Measurements from ENCODE around the gene CDH4.

CDH4 gene

GRCh38 chr20:61594198-61594597 lies 342.1 kb downstream of the CDH4 start:
- no peak for DNase-seq

DNA sequence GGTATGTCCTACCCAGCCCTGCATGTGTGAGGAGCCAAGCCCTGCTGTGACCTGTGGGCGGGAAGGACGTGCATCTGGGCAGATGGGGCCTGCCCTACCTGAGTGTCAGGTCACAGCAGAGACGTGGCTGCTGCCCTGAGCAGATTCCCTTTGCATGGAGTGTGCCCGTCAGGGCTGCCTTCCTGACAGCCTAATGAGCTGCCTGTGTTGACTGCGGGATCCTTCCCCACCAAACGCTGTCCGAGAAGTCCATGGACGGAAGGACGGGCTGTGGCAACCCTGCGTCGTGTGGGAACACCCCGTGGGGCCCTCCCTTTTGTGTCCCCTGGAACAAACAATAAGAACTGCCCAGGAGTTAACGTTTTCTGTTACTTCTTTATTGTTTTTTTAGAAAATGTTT lies 343.2 kb downstream of the CDH4 start:
- no peak for DNase-seq

DNA sequence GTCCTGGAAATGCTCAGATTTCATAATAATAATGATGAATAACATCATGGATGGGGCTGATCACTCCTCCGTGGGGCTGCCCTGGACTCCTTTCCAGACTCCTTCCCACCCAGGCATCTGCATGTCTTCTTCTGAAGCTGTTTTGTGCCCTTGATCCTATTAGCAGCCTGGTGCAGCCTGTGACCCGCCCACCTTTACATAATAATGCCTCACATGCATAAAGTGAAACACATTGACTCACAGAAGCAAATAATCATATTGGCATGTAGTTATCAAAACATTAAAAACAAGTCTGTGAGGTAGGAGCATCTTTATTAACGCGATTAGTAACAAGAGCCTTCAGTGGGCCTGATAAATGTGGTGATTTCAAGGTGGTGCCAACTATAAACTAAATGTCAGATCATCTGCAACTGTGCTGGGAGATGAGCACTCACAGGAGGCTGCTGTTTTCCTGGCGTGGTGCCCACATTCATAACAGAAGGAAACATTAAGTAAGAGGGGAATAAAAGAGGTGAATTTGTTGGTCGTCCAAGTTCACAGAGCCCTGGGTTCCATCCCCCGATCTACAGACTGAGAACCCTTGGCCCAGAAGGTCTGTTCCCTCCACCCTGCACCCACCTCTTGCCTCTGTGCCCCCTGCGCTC lies 344.7 kb downstream of the CDH4 start:
- no peak for DNase-seq

- no peak for DNase-seq
These were observed 345.9 kb downstream of the CDH4 start for GRCh38 chr20:61597996-61598395.

- no peak for DNase-seq
These were observed 346.5 kb downstream of the CDH4 start for GRCh38 chr20:61598586-61598985.

DNA sequence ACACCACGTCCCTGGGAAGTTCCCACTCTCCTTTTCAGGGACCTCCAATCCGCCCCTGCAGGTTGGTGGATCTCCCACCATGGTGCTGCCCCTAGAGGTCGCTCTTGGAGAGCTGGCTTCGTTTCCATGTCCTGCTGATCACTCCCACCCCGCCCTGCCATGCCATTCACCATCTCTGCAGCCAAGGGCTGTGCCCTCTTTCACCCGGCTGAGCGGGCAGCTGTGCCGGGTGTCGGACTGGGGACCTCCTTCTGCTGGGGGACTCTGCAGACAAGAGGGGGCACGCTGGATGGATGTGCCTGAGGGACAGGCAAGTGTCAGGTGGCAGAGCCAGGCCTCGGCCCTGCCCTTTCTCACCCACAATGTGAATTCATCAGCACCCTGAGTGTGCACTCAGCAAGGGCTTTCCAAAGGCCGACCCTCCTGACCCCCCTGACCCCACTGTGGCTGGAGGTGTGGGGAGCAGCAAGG lies 347.0 kb downstream of the CDH4 start:
- no peak for DNase-seq

- DNase-seq, result no peak
These were observed 347.5 kb downstream of the CDH4 start for GRCh38 chr20:61599541-61599992.

DNA sequence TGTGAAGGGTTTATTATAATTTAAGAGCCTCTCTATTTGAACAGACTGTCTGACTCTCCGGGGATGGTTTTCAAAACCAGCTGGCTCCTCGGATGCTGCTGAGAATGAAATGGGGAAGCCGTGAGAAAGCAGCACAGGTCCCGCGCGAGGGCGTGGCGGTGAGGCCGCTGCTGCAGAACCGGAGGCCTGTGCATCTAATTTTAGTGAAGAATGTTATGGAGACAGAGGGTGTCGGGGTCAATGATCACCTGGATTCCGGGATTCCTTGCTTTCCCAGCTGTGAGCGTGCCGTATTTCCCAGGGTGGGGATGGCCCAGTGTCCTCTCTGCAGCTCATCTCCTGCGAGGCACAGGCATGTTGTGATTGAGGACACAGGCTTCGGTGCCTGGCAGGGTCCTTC lies 348.0 kb downstream of the CDH4 start:
- DNase-seq, result no peak

DNA sequence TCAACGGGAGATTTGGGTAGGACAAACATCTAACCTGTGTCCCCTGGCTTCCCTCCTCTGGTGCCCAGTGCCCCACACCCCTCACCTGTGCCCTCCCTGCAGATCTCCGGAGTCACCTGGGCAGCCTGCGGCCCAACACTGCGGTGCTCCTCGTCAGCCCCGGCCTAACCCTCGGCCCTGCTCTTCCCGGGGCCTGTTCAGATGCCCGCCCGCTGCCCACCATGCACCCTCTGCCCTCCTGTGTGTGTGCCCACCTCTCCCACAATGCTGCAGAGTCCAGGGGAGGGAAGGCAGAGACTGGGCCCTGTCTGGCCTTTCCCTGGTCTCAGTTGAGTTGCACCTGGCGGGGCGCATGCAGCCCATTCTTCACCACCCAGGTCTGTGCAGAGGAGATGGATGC lies 349.3 kb downstream of the CDH4 start:
- DNase-seq, result no peak

DNA sequence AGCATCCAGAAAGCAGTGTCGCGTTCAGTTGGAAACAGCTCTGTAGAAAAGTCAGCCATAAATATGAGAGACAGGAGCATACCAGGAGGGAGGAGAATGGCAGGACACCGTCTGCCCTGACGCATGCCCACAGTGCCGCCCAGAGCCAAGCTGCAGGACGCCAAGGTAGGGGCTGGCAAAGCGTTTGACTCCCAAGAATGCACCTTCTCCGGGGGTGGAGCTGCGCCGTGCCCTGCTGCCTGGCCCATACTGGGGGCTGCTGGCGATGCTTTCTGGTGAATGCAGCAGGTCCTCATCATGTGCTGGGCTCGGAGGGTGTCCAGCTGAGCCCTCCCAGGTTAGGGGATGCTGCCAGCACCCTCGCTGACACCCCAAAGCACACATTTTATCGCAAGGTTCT lies 349.8 kb downstream of the CDH4 start:
- DNase-seq, result no peak

DNA sequence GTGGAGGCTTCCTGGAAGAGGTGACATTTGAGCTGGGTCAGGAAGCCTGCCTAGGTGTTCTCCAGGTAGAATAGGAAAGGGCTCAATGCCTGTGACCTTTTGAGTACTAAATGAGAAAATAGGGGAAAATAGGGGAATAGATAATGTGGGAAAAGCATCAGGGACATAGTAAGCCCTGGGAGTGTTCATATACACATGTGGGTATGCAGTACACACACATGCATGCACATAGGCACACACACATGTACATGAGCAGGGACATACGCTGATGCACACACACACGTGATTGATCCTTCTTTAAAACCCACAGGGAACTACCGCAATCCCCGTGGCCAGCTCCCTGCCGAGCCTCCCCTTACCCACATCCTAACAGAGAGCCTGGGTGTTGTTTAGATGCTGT lies 351.7 kb downstream of the CDH4 start:
- no peak for DNase-seq

DNA sequence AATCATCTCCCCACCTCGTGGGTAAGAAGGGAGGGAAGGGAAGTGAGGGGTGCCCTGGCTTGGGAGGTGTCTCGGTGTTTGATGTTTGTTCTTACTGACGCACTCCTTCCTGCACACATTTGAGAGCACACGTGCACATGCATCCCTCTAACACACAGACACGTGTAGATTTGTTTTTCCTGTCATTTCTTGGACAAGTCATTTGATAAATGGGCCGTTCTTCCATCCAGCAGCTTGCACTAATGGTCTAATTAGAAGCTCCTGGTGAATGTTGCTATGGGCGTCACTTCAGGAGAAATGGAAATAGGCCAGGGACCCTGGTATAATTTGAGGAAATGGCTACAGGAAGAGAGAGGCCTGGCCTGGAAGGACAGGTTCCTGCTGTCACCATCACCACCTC lies 352.5 kb downstream of the CDH4 start:
- no peak for DNase-seq

- DNase-seq, result no peak
These were observed 353.2 kb downstream of the CDH4 start for GRCh38 chr20:61605283-61605682.

DNA sequence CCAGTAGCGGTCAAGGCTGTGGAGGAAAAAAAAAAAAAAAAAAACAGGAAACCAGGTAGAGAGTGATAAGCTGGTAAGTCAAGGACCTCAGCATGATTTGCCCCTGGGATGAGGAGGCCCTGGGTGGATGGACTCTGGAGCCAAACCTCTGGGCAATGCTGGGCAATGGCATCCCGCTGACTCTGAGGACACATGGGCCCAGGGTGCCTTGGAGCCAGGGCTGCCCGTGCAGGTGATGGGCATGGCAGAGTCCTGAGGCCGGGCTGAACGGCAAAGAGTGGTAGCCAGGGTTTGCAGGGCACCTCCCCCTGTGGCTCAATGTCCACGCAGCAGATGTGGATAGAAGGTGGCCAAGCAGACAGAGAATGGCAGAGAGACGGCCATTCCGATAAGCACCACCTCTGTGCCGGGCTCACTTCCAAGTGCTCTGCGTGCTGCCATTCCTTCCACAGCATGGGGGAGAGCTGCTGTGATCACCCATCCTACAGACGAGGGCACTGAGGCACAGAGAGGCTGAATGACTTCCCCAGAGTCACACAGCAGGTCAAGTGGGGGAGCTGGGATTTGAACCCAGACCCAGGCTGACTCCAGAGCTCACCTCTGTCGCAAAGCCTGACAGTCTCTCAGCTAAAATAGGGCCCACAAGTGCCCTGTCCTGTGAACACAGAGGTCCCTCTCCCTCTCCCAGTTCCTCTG lies 353.9 kb downstream of the CDH4 start:
- DNase-seq, result no peak

- no peak for DNase-seq
These were observed 356.4 kb downstream of the CDH4 start for GRCh38 chr20:61608275-61609085.

- no peak for DNase-seq
These were observed 357.4 kb downstream of the CDH4 start for GRCh38 chr20:61609461-61609860.

GRCh38 chr20:61611401-61612180 lies 359.5 kb downstream of the CDH4 start:
- no peak for DNase-seq

DNA sequence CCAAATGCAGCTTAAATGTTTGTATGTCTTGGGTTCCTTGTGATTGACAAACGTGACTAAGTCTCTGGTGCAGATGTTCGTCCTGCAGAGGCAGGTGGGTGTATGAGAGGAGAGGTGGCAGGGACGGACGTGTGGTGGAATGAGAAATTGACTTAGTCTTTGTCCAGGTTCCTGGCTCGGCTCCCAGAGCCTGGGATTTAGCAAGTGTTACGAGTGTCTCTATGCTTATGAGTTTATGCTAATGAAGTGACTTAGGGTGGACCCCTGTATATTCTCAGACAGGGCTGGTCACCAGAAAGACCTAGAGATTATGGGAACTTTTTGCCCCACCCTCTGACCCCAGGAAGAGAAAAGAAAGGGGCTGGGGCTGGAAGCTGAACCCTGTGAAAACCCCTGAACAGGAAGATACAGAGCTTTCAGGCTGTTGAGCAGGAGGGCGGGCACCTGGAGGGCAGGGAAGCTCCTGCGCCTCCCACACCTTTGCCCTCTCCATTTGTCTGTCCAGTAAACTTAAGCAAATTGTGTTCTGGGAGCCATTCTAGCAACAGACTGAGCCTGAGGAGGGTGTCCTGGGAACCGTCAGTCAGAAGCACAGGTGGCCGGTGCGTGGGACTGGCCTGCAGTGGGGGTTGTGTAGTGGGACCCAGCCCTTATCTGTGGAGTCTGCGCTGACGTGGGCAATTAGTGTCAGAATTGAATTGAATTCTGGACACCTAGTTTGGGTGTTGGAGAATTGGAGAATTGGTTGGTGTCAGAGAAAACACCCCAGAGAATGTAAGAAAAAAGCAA lies 362.1 kb downstream of the CDH4 start:
- DNase-seq, result no peak

DNA sequence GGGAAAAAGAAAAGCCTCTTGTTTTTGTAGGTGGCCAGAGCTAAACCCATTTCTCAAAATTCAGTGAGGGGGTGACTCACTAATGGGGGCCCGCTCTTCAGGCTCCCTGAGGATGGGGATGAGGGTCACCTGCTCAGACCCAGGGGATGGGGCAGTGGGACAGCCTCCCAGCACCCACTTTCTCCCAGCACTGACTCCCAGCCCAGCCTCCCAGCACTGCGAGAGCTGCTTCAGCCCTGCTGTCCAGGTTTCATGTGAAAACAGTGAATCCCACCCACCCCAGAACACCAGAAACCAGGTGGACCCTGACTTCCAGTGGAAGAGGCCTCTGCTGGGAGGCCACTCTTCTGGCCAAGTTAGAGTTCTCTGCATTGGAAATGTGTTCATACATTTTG lies 362.6 kb downstream of the CDH4 start:
- DNase-seq, result no peak

DNA sequence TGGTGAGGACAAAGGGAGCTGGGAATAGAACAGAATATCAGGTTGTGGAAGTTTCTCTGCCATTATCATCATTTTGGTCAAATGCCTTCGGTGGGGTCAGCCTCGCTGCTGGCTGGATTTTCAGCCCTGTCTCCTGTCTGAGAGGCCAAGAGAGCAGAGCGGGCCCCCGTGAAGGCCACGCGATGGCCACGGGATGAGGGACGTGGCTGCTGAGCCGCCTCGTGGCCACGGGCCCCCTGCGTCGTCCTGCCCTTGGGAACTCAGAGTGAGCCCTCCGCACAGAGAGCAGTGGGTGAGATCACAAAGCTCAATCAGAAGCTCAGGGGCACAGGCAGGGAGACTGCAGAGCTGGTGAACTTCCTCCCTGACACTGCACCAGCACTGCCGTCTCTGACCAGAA lies 363.7 kb downstream of the CDH4 start:
- DNase-seq, result no peak

- no peak for DNase-seq
These were observed 367.7 kb downstream of the CDH4 start for GRCh38 chr20:61619751-61620150.

DNA sequence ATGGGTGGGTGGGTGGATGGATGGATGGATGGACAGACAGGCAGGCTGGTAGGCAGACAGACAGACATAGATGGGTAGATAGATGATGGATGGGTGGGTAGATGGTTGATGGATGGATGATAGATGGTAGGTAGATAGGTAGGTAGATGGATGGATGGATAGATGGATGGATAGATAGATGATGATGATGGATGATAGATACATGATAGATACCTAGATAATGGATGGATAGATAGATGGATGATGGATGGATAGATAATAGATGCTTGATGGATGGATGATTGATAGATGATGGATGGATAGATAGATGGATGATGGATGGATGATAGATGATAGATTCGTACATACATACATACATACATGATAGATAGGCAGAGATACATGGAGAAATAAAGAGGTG lies 368.1 kb downstream of the CDH4 start:
- DNase-seq, result no peak
